OCI-LY3 (cell line): ENCODE measurements around the gene TK2.
"Not testable (repeated sequence)": the region's sequence is repeated elsewhere in the genome, so short reads cannot be mapped to it uniquely, and the experiment has no call there.

ENCODE experiments used
- EZH2phosphoT487 ChIP-seq: fragments of 200-600 bp; shearing (Covaris generic); IDR thresholded peaks from 2 replicates; pipeline ENCODE4 v1.6.1; 2018; ENCODE audit warnings: antibody characterized with exemption, mixed run types, low read depth
- TF ChIP-seq, protein P1 (sequence below): fragments of 200-600, 300-600 bp; sonication (generic); IDR thresholded peaks from 2 replicates; pipeline ENCODE4 v1.5.1; 2014; ENCODE audit warnings: antibody characterized with exemption, low read length, low read depth

DNA sequence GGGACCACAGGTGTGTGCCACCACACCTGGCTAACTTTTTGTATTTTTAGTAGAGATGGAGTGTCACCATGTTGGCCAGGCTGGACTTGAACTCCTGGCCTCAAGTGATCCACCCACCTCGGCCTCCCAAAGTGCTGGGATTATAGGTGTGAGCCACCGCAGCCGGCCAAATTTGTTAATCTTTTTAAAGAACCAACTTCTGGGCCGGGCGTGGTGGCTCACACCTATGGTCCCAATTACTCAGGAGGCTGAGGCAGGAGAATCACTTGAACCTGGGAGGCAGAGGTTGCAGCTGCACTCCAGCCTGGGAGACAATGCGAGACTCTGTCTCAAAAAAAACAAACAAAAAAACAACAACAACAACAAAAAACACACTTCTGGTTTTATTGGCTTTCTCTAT, 84.0 kb downstream of the TK2 start:
- TF ChIP-seq, protein P1, sequence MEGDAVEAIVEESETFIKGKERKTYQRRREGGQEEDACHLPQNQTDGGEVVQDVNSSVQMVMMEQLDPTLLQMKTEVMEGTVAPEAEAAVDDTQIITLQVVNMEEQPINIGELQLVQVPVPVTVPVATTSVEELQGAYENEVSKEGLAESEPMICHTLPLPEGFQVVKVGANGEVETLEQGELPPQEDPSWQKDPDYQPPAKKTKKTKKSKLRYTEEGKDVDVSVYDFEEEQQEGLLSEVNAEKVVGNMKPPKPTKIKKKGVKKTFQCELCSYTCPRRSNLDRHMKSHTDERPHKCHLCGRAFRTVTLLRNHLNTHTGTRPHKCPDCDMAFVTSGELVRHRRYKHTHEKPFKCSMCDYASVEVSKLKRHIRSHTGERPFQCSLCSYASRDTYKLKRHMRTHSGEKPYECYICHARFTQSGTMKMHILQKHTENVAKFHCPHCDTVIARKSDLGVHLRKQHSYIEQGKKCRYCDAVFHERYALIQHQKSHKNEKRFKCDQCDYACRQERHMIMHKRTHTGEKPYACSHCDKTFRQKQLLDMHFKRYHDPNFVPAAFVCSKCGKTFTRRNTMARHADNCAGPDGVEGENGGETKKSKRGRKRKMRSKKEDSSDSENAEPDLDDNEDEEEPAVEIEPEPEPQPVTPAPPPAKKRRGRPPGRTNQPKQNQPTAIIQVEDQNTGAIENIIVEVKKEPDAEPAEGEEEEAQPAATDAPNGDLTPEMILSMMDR: not testable (repeated sequence)
- not testable (repeated sequence) for TF ChIP-seq EZH2phosphoT487
